Activated CD4-positive, alpha-beta T cell treated with anti-CD3 and anti-CD28 coated beads, Interleukin-2, amount 50 U/mL, for 48 hours (primary cell): ENCODE data around the gene FRMD5.
"Not testable (repeated sequence)": the region's sequence is repeated elsewhere in the genome, so short reads cannot be mapped to it uniquely, and the experiment has no call there.

ENCODE experiments used
- DNase-seq, 2 experiments: peaks; one replicate each; pipeline ENCODE4 v3.0.0-alpha.2; 2020

Gene FRMD5

GRCh38 chr15:44087578-44088465 is 107.2 kb downstream of the FRMD5 start:
- no peak for DNase-seq

DNA sequence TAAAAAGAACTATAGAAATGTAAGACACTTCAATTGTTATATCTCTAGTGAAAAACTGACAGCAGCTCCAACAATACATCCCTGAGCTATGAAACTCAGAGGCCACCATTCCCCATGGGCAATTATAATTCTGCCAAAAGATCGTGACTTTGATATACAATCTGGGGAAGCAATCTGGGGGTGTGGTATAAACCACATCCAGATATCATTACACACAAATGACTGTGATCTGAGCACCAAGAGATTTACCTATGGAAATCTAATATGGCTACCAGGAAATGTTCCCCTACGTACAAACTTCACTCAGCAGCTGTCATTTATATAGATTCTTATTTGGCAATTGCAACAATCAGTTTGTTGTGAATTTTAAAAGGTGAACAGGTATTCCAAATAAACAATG is 110.3 kb downstream of the FRMD5 start:
- no peak for DNase-seq

GRCh38 chr15:44084171-44084570 is 110.9 kb downstream of the FRMD5 start:
- no peak for DNase-seq

DNA sequence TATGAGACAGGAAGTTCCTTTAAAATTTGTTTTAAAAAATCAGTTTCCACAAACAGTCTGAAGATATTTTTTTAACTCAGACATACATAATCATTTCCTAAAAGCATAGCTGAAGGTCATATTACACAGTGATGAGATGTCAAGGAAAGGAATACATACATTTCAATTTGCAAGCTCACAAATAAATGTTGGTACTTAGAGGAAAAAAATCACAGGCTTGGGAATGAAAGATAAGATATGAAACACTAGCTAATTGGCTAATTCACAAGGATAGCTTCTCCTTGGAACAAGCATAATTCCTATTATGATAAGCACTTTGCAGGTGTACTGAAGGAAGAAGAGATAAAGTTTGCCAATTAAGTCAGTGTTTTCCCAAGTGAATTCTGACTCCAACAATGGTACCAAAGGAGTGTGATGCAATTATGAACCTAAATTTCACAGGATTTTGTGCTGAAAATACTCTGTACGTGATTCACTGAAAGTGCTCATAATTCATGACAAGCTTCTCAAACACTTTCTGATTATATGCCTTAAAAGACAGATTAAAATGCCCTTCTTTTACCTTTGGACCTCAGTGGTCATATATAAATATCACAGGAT is 112.4 kb downstream of the FRMD5 start:
- DNase-seq: no peak

DNA sequence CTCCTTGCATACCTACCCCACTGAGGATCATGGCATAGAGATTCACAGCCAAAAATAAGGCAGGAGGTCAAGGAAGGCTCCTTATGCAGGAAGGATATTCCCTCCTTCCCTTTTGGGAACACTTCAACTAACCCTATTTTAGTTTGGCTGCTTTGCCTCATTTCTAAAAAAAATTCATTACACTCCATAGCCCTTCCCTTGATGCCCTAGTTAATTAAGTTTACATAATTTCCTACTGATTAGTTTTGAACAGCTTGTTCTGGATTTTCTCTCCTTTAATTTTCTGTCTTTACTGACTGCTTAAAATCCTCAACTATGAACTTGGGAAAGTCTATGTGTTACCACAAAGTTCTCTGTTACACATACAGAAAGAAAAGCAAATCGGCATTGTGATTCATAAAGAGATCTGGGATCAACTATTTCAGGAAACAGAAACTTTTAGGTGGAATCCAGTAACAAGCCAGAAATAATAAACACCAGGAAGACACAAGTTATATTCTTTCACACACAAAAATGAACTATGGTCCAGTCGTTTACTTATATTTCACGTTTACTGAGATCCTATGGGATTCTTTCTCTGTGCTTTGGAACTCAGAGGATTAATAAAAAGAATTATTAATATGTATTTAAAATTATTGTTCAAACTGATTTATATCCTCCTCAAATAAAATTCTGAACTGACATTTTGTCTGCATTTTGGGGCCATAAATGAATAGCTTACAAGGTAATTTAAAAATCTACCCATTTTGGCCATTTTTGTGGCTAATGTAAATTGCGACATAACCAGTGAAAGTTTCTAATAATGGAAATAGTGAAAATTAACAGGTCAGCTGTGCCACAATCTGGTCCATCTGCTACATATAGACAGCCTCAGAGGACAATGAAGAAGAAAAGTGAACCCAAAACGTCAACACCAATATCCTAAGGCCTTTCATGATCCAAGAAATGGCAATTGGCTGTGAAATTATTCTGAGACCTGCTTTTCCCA is 113.8 kb downstream of the FRMD5 start:
- DNase-seq: no peak

DNA sequence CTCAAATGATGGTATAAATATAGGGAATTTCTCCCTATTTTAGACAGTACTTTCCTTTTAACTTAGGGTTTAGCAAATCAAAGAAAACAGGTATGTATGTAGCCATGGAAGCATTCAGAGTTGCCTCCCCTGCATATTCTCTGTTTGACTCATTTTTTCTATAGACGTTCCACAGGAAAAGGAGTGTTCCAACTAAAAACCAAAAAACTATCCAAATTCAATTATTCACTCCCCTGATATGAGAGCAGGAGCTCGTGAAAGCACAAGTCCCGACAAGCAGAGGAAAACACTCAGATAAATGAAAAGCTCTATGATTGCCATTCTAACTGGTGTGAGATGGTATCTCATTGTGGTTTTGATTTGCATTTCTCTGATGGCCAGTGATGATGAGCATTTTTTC is 119.5 kb downstream of the FRMD5 start:
- no peak for DNase-seq

DNA sequence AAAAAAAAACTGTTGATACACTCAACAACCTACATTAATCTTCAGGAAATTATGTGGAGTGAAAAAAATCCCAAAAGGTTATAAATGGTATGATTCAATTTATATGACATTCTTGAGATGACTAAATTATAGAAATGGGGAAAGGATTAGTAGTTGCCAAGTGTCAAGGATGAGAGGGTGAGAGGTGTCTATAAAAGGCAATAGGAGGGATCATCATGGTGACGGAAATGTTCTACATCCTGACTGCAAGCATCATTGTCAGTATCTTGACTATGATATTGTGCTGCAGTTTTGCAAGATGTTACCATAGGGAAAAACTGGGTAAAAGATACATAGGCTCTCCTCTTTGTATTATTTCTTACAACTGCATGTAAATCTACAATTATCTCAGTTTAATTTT is 125.6 kb downstream of the FRMD5 start:
- no peak for DNase-seq

DNA sequence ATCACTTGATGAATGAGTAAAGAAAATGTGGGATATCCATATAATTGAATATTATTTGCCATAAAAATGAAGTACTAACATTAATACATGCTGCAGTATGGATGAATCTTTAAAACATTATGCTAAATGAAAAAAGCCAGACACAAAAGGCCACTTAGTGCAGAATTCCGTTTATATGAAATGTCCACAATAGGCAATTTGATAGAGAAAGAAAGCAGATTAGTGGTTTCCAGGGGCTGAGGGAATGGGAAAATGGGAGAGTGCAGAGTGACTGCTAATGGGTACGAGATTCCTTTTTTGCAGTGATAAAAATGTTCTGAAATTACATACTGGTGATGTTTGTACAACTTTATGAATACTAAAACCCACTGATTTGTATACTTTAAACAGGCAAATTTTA is 126.7 kb downstream of the FRMD5 start:
- no peak for DNase-seq

DNA sequence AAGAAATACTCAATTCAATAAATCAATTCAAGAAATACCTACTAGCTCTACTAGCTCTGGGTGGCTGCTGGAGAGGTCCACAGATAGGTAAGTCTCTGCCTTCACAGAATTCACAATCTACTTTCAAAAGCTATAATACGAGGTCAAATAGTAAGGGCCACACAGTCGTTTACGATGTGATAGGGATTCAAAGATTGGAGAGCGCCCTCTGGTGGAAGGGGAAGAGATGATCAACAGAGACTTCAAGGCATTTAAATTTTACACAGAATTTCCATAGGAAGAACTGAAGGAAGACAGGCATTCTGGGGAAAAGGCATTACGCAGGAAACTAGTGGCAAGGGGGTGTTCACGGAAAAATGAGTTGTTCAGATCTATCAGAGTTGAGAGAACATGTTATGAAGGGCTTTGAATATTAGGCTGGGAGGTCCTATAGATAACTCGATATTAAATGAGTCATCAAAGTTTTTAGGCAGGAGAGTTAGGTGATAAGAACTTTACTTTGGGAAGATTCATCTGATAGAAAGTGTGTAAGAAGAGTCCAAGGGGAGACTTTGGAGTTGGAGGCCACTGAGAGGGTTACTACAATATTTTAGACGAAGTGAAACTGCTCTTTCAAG is 128.8 kb downstream of the FRMD5 start:
- DNase-seq: peak; percentile 48 to 70

DNA sequence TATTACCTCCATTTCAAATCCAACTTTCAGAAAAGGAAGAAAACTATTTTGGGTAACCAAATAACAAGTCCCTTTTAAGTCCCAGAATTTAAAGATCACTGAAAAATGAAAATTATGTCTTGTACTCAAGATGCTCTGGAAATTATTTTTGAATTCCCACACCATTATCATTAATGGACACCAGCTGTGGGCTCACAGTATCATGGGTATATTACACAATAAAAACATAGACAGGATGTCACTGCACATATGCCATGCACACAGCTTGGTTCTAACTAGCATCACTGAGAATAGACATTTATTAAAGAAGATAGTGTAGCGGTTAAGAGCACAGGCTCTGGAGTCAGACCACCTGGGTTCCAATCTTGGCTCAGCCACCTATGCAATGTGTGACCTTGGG is 130.4 kb downstream of the FRMD5 start:
- no peak for DNase-seq

- no peak for DNase-seq
Measured at GRCh38 chr15:44058126-44058525, 136.9 kb downstream of the FRMD5 start.

- DNase-seq: no peak
Measured at GRCh38 chr15:44045661-44046060, 149.4 kb downstream of the FRMD5 start.

DNA sequence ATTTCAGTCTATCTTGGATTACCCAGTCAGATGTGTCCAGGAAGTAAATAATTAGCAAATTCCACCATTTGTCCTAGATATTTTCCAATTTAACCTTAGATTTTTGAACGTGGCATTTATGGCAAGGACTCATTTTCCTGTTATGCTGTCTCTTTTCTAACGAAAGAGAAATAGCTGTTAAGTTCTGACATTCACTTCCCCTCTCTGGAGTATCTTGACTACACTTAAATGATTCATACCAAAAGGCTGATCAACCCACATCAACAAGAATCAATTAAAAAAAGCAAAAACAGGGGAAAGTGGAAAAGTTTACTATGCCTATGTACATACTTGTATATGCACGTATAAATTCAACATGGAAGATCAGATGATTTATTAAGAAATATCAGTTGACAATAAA is 149.9 kb downstream of the FRMD5 start:
- no peak for DNase-seq

- DNase-seq: no peak
Measured at GRCh38 chr15:44038755-44039191, 156.3 kb downstream of the FRMD5 start.

- no peak for DNase-seq
Measured at GRCh38 chr15:44035781-44036699, 159.0 kb downstream of the FRMD5 start.

DNA sequence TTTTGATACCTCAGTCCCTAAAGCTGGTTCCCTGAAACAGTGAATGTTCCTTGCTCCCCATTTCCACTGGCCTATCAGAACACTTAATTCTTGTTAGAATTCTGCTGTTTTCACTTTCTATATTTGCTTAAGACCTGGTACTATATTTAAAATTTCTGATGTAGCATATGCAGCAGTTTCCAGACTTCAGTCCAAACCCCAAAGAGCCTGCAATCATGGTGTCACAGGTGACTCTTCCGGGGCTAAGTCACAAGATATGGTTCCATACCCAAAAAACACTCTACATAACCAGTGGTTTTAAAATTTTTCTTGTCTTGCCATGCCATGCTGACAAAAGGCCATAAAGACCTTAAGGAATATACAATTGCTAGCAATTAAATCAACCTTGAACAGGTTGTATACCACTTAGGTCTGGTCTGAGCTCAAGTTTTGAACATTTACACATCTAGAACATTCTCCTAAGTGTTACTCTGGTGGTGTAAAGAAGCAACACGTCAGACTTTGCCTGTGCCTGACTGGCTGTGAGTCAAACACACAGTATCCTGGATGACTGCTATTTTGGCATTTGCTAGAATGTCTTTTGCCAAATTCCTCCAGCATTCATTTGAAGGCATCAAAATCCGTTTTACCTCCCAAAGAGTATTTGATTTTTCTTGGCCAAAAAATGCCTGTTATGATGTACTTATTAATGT is 160.0 kb downstream of the FRMD5 start:
- DNase-seq: no peak

DNA sequence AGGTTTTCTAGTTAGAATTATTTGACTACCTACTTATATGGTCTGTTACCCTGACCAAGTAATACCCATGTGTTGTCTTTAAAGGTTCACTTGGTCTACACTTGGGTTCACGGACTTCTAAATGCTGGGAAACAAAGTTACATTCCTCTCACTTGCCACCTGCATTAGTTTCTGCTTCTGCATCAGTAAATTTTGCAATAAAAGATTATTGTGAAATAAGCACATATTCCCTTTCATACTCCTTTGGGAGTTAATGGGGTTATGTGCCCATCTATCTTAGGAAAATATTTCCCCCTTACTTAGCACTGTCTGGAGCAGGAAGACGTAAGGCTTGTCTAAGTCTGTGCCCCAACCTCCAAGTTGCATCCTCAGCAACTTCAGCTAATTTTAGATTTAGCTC is 160.7 kb downstream of the FRMD5 start:
- no peak for DNase-seq

DNA sequence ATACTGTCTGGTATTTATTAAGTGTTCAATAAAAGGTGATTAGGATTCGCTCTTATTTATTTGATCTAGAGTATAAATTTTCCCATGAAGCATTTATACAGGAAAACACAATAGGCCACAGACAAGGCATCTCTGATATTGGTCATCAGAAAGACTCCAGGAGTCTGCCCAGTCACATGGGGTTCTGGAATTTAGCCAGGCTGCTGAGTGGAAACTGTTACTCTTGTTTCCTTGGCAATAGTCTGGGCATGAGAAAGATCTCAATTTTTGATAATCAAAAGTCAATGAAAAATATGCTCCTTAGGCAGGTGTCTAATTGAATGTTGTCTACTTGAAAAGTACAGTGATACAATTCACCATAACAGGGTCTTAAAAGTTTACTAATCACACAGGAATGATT is 161.2 kb downstream of the FRMD5 start:
- DNase-seq: no peak

GRCh38 chr15:44032820-44033219 is 162.3 kb downstream of the FRMD5 start:
- not testable (repeated sequence) for DNase-seq

- DNase-seq: no peak
Measured at GRCh38 chr15:44029940-44030568, 165.0 kb downstream of the FRMD5 start.

- no peak for DNase-seq
Measured at GRCh38 chr15:44029003-44029402, 166.1 kb downstream of the FRMD5 start.
